MM.1S (cell line): ENCODE results near the gene SLCO4A1.

ENCODE experiments used
- CTCF ChIP-seq: fragments of 300-600 bp; sonication (generic); IDR thresholded peaks from 2 replicates; pipeline ENCODE4 v1.5.1; 2016; ENCODE audit warnings: antibody characterized with exemption, low read length, mixed read lengths
- EZH2 ChIP-seq: fragments of 300-600 bp; sonication (generic); optimal IDR thresholded peaks from 2 replicates; pipeline ENCODE3; 2017; ENCODE audit warnings: low read depth, mild to moderate bottlenecking, antibody characterized with exemption, low read length, mixed read lengths

GRCh38 chr20:62649140-62649539 lies 6.8 kb downstream of the SLCO4A1 start:
- no peak for TF ChIP-seq CTCF
- no peak for TF ChIP-seq EZH2
